ENCODE measurements around the gene HLA-G. TPM values are rescaled to one million over a fixed set of nuclear protein-coding genes. Genes with fewer than 3 reads are reported as not detected.

The HLA-G gene
- total RNA-seq, 2 experiments from 2014 or later, result 0.15 TPM; not detected in 1

GRCh38 chr6:29800254-29800653, 27.4 kb upstream of the HLA-G start:
- peaks cover 25% of the 10 kb centered on the region for H3K27me3 Mint-ChIP-seq

DNA sequence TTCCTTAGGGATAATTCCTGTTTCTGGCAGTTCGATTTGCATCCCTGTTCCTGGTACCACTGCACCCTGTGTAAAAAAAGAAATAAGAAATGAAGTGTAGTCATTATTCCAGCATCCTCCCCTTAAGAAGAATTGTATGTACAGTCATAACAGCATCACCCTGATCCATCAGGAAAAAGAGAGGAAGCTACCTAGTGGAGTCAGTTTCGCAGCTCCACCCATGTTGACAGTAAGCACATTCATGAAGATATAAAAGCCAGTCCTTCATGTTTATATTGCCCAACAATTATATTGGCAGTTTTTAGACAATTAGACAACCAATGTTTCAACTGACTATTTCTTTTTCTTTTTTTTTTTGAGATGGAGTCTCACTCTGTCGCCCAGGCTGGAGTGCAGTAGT, 21.2 kb upstream of the HLA-G start:
- H3K4me1 Mint-ChIP-seq, result no peaks in the 10 kb centered on the region
- H3K27me3 Mint-ChIP-seq, result peaks cover 32% of the 10 kb centered on the region
- no peaks in the 10 kb centered on the region for H3K36me3 Mint-ChIP-seq (ENCODE audit: low read depth)
- CTCF ChIA-PET, result no interaction called here
- no peaks in the 10 kb centered on the region for H3K9me3 Mint-ChIP-seq
- POLR2A ChIA-PET, result interaction anchor here (0.7 kb wide), 1 partner anchor 132 kb away, joined by 3 read pairs; no protein-coding TSS in a partner anchor
- no peak for DNase-seq
- no peak overlapping the region for H3K27ac Mint-ChIP-seq
- no peak overlapping the region for H3K4me3 Mint-ChIP-seq

More at GRCh38 chr6:29800254-29800653, 27.4 kb upstream of the HLA-G start:
- POLR2A ChIA-PET, result no interaction called here
- Mint-ChIP-seq H3K4me3 (no peak overlapping the region), H3K36me3 (ENCODE audit: low read depth) (peaks cover 4% of the 10 kb centered on the region), H3K4me1 (peaks cover 2% of the 10 kb centered on the region), H3K27ac (no peak overlapping the region), H3K9me3 (no peaks in the 10 kb centered on the region)
- CTCF ChIA-PET, result no interaction called here
- no peak for DNase-seq

GRCh38 chr6:29809249-29809648, 18.4 kb upstream of the HLA-G start:
- ChIA-PET CTCF (interaction anchor here (1.0 kb wide), 1 partner anchor 25 kb away, joined by 3 read pairs; no protein-coding TSS in a partner anchor), POLR2A (no interaction called here)
- Mint-ChIP-seq H3K9me3 (no peaks in the 10 kb centered on the region), H3K36me3 (ENCODE audit: low read depth) (no peaks in the 10 kb centered on the region), H3K27me3 (peaks cover 36% of the 10 kb centered on the region), H3K4me3 (no peak overlapping the region), H3K4me1 (peaks cover 5% of the 10 kb centered on the region), H3K27ac (no peak overlapping the region)
- DNase-seq, result no peak

DNA sequence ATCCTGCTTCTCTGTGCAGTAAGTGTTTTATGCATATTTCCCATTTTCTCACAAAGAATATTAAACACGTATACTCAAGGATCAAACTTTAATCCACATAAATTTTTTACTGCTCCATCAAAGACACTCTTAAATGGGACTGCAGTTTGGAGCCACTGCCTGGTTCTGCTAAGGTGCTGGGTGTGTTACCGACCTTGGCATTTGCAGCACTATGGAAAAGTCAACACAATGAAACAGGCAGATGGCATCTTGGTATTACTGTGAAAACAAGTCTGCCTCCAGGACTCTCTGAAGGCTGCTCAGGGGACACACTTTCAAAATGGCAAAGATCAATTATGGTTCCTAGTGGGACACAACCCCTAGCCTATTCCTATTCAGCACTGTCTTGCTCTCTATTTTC, 17.3 kb upstream of the HLA-G start:
- no peaks in the 10 kb centered on the region for H3K36me3 Mint-ChIP-seq (ENCODE audit: low read depth)
- H3K27me3 Mint-ChIP-seq, result peaks cover 33% of the 10 kb centered on the region
- no peak for DNase-seq
- CTCF ChIA-PET, result no interaction called here
- H3K27ac Mint-ChIP-seq, result no peak overlapping the region
- H3K4me1 Mint-ChIP-seq, result peaks cover 5% of the 10 kb centered on the region
- POLR2A ChIA-PET, result no interaction called here
- no peaks in the 10 kb centered on the region for H3K9me3 Mint-ChIP-seq
- H3K4me3 Mint-ChIP-seq, result no peak overlapping the region

DNA sequence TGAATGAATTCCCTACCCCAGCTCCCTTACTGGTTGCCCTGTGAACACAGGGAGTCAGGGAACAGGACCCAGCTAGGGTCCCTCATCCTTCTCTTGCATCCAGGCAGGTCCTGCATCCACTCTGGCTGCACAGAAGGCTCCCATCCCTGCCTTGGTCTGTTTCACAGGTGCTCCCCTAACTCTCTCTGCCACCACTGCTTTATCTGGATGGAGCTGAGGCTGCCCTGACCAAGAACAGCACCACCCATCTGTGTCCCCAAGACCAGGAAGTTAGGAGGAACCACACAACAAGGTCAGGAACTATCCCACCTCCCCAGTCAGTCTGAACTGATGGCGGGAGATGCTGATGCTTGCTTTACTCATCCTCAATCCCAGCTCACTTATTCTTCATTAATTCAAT, 16.2 kb upstream of the HLA-G start:
- no peaks in the 10 kb centered on the region for H3K36me3 Mint-ChIP-seq (ENCODE audit: low read depth)
- peaks cover 9% of the 10 kb centered on the region for H3K4me1 Mint-ChIP-seq
- H3K4me3 Mint-ChIP-seq, result no peak overlapping the region
- ChIA-PET POLR2A (no interaction called here), CTCF (interaction anchor here (0.9 kb wide), 1 partner anchor 23 kb away, joined by 3 read pairs; no protein-coding TSS in a partner anchor)
- DNase-seq, result no peak
- H3K27me3 Mint-ChIP-seq, result peaks cover 29% of the 10 kb centered on the region
- no peaks in the 10 kb centered on the region for H3K9me3 Mint-ChIP-seq
- H3K27ac Mint-ChIP-seq, result no peak overlapping the region

DNA sequence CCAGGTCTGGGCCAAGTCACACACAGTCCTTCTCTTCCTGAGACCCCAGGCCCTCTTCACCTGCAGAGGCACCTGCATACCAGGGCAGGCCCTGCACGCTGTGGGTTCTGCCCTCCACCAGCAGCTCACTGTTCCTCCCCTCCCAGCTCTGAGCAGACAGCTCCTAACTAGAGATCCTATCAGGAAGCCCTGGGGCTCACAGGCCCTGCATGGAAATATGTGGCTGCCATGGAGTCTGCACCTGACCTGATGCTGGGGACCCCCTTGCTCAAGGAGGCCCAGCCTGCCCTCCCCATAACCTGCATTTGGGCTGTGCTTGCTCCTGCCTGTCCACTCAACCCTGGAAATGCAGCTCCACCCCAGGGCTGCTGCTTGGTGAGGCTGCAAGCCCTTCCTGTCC, 14.6 kb upstream of the HLA-G start:
- H3K27ac Mint-ChIP-seq, result no peak overlapping the region

DNA sequence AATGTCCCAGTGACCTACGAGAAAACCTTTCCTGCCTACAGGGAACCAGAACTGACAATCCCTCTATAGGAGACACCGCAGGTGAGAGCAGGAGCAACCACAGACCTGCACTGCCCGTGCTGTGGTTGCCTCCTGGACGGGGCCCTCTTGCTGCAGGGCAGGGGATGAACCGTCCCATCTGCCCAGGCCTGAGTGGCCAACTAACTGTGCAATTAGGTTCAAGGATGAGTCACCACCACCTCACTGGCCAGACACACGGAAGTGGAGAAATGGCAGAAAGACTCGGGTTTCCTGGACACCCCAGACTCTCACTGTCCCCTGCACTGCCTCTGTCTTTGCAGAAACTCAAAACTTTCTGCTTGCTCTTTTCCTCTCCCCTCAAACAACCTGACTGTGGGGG, 13.8 kb upstream of the HLA-G start:
- DNase-seq, result no peak
- Mint-ChIP-seq H3K4me1 (peaks cover 11% of the 10 kb centered on the region), H3K27ac (no peak overlapping the region), H3K27me3 (peaks cover 20% of the 10 kb centered on the region), H3K36me3 (ENCODE audit: low read depth) (no peaks in the 10 kb centered on the region), H3K4me3 (no peak overlapping the region), H3K9me3 (no peaks in the 10 kb centered on the region)
- POLR2A ChIA-PET, result no interaction called here
- CTCF ChIA-PET, result no interaction called here

More for the DNA sequence above, 14.6 kb upstream of the HLA-G start:
- Mint-ChIP-seq H3K27me3 (peaks cover 20% of the 10 kb centered on the region), H3K36me3 (ENCODE audit: low read depth) (no peaks in the 10 kb centered on the region), H3K4me1 (peaks cover 10% of the 10 kb centered on the region), H3K9me3 (no peaks in the 10 kb centered on the region), H3K4me3 (no peak overlapping the region)
- DNase-seq, result no peak
- ChIA-PET POLR2A (interaction anchor here (0.5 kb wide), 1 partner anchor 188 kb away, joined by 3 read pairs; no protein-coding TSS in a partner anchor), CTCF (no interaction called here)

- ChIA-PET CTCF (interaction anchor here (0.7 kb wide), 1 partner anchor 704 kb away, joined by 6 read pairs; no protein-coding TSS in a partner anchor), POLR2A (no interaction called here)
- peaks cover 14% of the 10 kb centered on the region for H3K4me1 Mint-ChIP-seq
Measured at GRCh38 chr6:29814379-29815117, 13.1 kb upstream of the HLA-G start.

GRCh38 chr6:29815118-29815750, 12.4 kb upstream of the HLA-G start:
- Mint-ChIP-seq H3K4me3 (no peak overlapping the region), H3K9me3 (no peaks in the 10 kb centered on the region), H3K27me3 (peaks cover 22% of the 10 kb centered on the region), H3K4me1 (peaks cover 14% of the 10 kb centered on the region), H3K27ac (no peak overlapping the region), H3K36me3 (ENCODE audit: low read depth) (no peaks in the 10 kb centered on the region)
- no peak for DNase-seq
- POLR2A ChIA-PET, result no interaction called here
- CTCF ChIA-PET, result interaction anchor here (0.7 kb wide), 1 partner anchor 705 kb away, joined by 6 read pairs; no protein-coding TSS in a partner anchor

More at GRCh38 chr6:29814379-29815117, 13.1 kb upstream of the HLA-G start:
- Mint-ChIP-seq H3K4me3 (no peak overlapping the region), H3K27ac (no peak overlapping the region), H3K36me3 (ENCODE audit: low read depth) (no peaks in the 10 kb centered on the region), H3K9me3 (no peaks in the 10 kb centered on the region), H3K27me3 (peaks cover 23% of the 10 kb centered on the region)
- no peak for DNase-seq

DNA sequence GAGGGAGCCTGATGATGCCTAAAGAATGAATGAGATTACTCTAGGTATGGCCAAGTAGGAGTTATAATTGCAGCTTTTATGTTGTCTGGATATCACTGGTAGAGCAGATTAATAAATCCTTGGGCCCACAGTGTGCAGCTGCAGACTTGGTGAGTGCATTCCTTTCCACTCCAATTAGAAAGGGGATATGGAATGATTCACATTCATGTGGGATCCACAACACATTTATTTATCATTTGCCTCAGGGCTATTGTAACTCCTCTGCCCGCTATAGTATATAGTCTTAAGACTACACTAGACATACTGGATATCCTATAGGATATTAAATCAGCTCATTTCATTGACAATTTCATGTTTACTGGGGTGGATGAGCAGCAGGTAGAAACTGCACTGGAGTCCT, 11.6 kb upstream of the HLA-G start:
- no peaks in the 10 kb centered on the region for H3K36me3 Mint-ChIP-seq (ENCODE audit: low read depth)
- H3K9me3 Mint-ChIP-seq, result no peaks in the 10 kb centered on the region

GRCh38 chr6:29818892-29819291, 8.7 kb upstream of the HLA-G start:
- no peak for DNase-seq
- H3K27me3 Mint-ChIP-seq, result peaks cover 39% of the 10 kb centered on the region
- no peaks in the 10 kb centered on the region for H3K36me3 Mint-ChIP-seq (ENCODE audit: low read depth)
- ChIA-PET CTCF (no interaction called here), POLR2A (no interaction called here)
- H3K9me3 Mint-ChIP-seq, result no peaks in the 10 kb centered on the region
- no peak overlapping the region for H3K27ac Mint-ChIP-seq
- H3K4me1 Mint-ChIP-seq, result peaks cover 9% of the 10 kb centered on the region
- H3K4me3 Mint-ChIP-seq, result no peak overlapping the region

More for the DNA sequence above, 11.6 kb upstream of the HLA-G start:
- POLR2A ChIA-PET, result no interaction called here
- CTCF ChIA-PET, result no interaction called here
- Mint-ChIP-seq H3K4me1 (peaks cover 14% of the 10 kb centered on the region), H3K4me3 (no peak overlapping the region), H3K27me3 (peaks cover 23% of the 10 kb centered on the region), H3K27ac (no peak overlapping the region)
- no peak for DNase-seq

- no peaks in the 10 kb centered on the region for H3K9me3 Mint-ChIP-seq
- H3K4me3 Mint-ChIP-seq, result no peak overlapping the region
- ChIA-PET CTCF (interaction anchor here (1.1 to 1.4 kb wide), 2 partner anchors 10 to 116 kb away, joined by 3 to 4 read pairs; no protein-coding TSS in a partner anchor), POLR2A (no interaction called here)
- DNase-seq, result no peak
- H3K4me1 Mint-ChIP-seq, result peaks cover 9% of the 10 kb centered on the region
- no peak overlapping the region for H3K27ac Mint-ChIP-seq
- H3K36me3 Mint-ChIP-seq (ENCODE audit: low read depth), result no peaks in the 10 kb centered on the region
- peaks cover 71% of the 10 kb centered on the region for H3K27me3 Mint-ChIP-seq
Measured at GRCh38 chr6:29824144-29824543, 3.5 kb upstream of the HLA-G start.

GRCh38 chr6:29825848-29826247, 1.8 kb upstream of the HLA-G start:
- CTCF ChIA-PET, result no interaction called here
- Mint-ChIP-seq H3K27me3 (peaks cover 79% of the 10 kb centered on the region), H3K4me1 (peaks cover 9% of the 10 kb centered on the region), H3K9me3 (no peaks in the 10 kb centered on the region), H3K36me3 (ENCODE audit: low read depth) (no peaks in the 10 kb centered on the region), H3K27ac (no peak overlapping the region), H3K4me3 (no peak overlapping the region)
- POLR2A ChIA-PET, result interaction anchor here (1.3 kb wide), 1 partner anchor 73 kb away, joined by 3 read pairs; no protein-coding TSS in a partner anchor
- DNase-seq, result no peak
